ENCODE measurements around the gene HMGCL. TPM values are rescaled to one million over a fixed set of nuclear protein-coding genes. Genes with fewer than 3 reads are reported as not detected.
A peak's percentile ranks its signal among the peaks of the same experiment; 100 is the strongest.
"Not testable (repeated sequence)": the region's sequence is repeated elsewhere in the genome, so short reads cannot be mapped to it uniquely, and the experiment has no call there.

Gene HMGCL
- total RNA-seq, 2 donors from 2014 or later = 13.4 to 16.8 TPM

DNA sequence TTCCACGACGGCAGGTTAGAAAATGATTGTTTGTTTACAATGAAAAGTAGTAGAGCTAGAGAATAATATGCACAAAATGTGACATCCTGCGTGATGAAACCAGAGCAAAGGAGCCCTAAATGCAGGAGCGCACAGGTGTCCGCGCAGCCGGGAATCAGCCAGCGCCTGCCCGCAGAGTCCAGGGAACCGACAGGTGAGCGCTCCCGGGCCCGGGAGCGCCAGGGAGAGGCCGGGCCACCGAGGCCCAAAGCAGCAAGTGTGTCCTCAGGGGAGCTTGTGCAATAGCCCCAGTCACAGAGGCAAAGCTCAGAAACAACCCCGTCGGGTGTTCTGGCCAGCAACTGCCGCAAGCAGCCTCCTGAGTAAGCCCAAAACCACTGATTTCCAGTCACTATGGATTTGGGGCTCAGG is 23.9 kb downstream of the HMGCL start:
- DNase-seq = no peak
- Mint-ChIP-seq H3K36me3 (ENCODE audit: low read depth) (peaks cover 5% of the 10 kb centered on the region), H3K27me3 (no peaks in the 10 kb centered on the region), H3K4me1 (peaks cover 26% of the 10 kb centered on the region), H3K27ac (peak overlapping the region; percentile 92), H3K4me3 (peak overlapping the region; percentile 93)
- no peak for ATAC-seq
- H3K9me3 ChIP-seq (ENCODE audit: control insufficient read depth, low read length, poor library complexity, severe bottlenecking) = no peaks in the 10 kb centered on the region

DNA sequence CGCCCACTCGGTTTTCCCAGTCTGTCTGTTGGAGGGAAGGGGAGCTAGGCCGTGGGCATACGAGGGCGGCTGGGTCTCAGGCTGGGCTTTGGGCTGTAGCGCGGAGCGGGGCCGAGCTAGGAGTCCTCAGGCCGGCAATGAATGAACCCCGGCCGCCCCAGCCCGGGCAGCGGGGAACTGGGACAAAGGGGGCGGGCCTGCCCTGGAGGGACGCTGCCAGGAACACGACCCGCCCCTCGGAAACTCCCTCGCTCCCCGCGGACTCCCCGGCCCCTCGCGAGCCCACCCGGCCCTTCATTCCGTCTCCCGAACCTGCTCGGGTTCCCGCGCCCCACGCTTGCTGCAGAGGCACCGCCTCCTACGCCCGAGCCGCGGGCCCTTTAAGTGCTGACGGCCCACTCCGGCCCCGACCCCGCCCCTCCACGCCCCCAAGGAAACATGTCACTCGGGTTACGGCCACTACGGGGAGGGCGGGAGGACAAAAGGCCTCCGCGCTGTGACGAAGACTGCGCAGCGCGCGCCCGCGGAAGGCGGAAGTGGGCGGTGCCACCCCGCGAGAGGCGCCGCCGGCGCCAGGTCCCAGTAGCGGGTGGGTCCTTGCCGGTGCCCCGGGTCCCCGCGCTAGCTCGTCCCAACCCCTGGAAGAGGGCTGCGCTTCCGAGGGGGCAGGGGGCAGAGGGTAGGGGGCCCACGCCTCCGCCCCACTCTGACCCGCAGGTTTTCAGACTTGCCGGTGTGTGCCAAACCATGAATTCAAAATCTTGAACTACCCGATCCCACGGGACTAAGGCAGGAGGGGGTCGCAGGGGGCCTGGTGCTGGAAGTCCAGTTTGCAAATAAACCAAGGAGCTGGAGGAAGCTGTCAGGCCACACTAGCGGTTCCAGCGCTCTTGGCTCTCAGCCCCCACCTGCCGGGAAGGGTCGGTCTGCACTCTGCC is 24.6 kb downstream of the HMGCL start, which contains the start of gene GALE:
Gene GALE, minus strand, starts transcription at position 355 of the 938 bp plus-strand sequence. CDS start 1,747 bp downstream, outside the sequence.
- no peaks in the 10 kb centered on the region for H3K27me3 Mint-ChIP-seq
- H3K36me3 Mint-ChIP-seq (ENCODE audit: low read depth) = peaks cover 5% of the 10 kb centered on the region
- DNase-seq (peak; percentile 92 to 98 (median 96)), ATAC-seq (peak; percentile 93)
- H3K4me1 Mint-ChIP-seq = peaks cover 26% of the 10 kb centered on the region
- peak within 1 kb of the TSS; percentile 93 for H3K4me3 Mint-ChIP-seq
- H3K27ac Mint-ChIP-seq = peak within 1 kb of the TSS; percentile 92
- no peaks in the 10 kb centered on the region for H3K9me3 ChIP-seq (ENCODE audit: control insufficient read depth, low read length, poor library complexity, severe bottlenecking)

DNA sequence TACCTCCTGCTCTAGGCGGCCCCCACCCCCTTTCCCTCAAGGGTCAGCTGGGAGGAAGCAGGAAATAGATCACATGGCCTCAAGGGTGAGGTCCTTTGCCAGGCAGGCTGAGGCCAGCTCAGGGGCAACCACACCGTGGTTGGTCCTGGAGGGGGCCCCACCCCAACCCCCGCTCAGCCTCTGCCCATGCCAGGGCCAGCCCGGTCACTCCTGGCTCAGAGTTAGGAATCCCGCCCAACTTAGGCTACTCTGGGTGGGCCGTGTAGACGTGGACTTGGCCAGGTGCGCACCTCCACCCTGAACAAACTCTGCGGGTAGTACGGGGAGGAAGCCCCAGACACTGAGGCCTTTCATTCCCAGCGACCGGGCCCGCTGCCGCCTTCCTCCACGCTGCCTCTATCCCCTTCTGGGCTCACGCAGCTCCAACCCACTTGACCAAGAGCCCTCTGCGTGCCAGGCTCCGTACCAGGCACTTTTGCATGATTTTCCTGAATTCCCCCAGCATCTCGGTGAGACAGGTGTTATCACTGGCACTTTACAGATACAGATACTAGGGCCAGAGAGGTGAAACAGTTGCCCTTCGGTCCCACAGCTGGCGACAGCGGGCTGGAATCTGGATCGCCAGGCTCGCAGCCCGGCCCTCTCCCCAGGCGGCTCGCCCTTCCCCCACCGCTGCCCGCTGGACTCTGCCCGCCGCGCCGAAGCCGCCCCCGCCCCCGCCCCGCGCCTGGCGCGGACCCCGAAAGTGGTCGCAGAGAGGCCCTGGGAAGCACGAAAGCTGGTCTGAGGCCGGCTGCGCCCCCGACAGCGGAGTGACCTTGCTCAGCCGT is 25.4 kb downstream of the HMGCL start:
- Mint-ChIP-seq H3K4me3 (peak overlapping the region; percentile 93), H3K27me3 (no peaks in the 10 kb centered on the region), H3K27ac (peak overlapping the region; percentile 92), H3K36me3 (ENCODE audit: low read depth) (peaks cover under 1% of the 10 kb centered on the region), H3K4me1 (peaks cover 17% of the 10 kb centered on the region)
- no peak for DNase-seq
- ATAC-seq = no peak
- H3K9me3 ChIP-seq (ENCODE audit: control insufficient read depth, low read length, poor library complexity, severe bottlenecking) = no peaks in the 10 kb centered on the region

DNA sequence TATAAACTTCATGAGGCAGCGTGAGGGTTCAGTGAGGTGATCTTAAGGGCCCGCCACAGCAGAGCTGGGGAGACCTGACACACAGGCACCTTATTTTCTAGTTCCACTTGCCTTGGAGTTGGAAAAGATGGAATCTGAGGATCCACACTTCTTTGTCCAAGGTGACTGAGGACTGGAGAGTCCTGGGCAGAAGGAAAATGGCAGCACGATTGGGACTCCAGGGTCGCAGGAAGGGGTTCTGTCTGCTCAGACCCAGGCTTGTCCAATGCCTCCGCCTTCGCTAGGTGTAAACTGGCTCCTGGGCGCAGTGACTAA is 26.0 kb downstream of the HMGCL start:
- H3K4me1 Mint-ChIP-seq = peaks cover 16% of the 10 kb centered on the region
- H3K27me3 Mint-ChIP-seq = no peaks in the 10 kb centered on the region
- H3K4me3 Mint-ChIP-seq = peak overlapping the region; percentile 93
- H3K9me3 ChIP-seq (ENCODE audit: control insufficient read depth, low read length, poor library complexity, severe bottlenecking) = no peaks in the 10 kb centered on the region
- DNase-seq = no peak
- H3K36me3 Mint-ChIP-seq (ENCODE audit: low read depth) = no peaks in the 10 kb centered on the region
- H3K27ac Mint-ChIP-seq = peak overlapping the region; percentile 92
- no peak for ATAC-seq

DNA sequence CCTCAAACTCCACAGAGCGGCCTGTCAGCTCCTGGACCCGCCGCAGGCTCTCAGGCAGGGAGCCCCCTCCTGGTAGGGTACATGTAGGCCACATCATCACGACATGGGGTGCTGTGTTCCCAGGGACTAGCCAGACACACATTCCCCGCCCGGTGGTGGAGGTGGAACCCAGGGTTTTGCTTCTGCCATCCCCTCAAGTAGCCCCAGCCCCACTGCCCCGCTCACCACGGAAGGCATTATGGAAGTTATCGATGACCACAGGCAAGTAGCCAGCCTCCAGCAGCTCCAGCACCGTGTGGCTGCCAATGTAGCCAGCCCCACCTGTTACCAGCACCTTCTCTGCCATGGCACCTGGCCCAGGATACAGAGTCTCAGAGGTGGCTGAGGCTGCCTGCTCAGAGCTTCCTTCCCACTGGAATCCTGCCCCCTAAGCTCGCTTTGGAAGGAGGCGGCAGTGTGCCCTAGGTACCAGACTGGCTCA is 26.5 kb downstream of the HMGCL start:
- peak overlapping the region; percentile 93 for H3K4me3 Mint-ChIP-seq

DNA sequence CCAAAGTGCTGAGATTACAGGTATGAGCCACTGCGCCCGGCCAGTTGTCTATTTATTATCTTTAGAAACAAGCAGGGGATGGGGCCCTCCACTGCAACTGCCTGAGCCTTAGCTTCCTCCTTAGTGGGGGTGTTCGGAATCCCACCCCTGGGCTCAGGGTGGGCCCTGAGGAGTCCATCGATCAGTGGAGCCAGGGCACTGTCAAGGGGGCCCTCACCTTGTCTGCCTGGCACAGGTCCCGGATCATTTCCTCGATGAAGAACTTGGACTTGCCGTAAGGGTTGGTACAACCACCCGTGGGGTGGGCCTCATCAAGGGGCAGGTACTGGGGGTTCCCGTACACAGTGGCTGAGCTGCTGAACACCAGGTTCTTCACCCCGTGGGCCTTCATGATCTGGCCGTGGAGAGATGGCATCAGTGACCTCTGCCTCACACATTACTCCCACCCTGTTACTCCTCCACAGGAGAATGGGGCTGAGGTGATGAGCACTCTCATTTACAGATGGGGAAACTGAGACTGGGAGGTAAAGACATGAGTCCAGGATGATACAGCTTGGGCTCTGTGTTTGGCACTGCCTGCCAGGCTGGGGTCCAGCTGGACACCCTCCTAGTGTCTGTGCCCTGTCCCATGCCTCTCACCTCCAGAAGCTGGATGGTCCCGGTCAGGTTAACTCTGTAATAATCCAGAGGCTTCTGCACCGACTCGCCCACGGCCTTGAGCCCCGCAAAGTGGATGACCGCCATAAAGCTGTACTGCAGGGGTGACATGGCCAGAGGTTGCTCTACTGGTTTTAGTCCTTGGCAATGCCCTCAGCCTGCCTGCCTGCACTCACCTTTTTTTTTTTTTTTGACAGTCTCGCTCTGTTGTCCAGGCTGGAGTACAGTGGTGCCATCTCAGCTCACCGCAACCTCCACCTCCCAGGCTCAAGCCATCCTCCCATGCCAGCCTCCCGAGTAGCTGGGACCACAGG is 27.5 kb downstream of the HMGCL start:
- Mint-ChIP-seq H3K36me3 (ENCODE audit: low read depth) (no peaks in the 10 kb centered on the region), H3K27ac (no peak overlapping the region), H3K27me3 (no peaks in the 10 kb centered on the region), H3K4me1 (peaks cover 23% of the 10 kb centered on the region), H3K4me3 (no peak overlapping the region)
- DNase-seq (no peak), ATAC-seq (no peak)
- no peaks in the 10 kb centered on the region for H3K9me3 ChIP-seq (ENCODE audit: control insufficient read depth, low read length, poor library complexity, severe bottlenecking)

More for the DNA sequence above, 26.5 kb downstream of the HMGCL start:
- no peaks in the 10 kb centered on the region for H3K9me3 ChIP-seq (ENCODE audit: control insufficient read depth, low read length, poor library complexity, severe bottlenecking)
- peaks cover 16% of the 10 kb centered on the region for H3K4me1 Mint-ChIP-seq
- no peaks in the 10 kb centered on the region for H3K36me3 Mint-ChIP-seq (ENCODE audit: low read depth)
- ATAC-seq (no peak), DNase-seq (no peak)
- no peaks in the 10 kb centered on the region for H3K27me3 Mint-ChIP-seq
- H3K27ac Mint-ChIP-seq = no peak overlapping the region

DNA sequence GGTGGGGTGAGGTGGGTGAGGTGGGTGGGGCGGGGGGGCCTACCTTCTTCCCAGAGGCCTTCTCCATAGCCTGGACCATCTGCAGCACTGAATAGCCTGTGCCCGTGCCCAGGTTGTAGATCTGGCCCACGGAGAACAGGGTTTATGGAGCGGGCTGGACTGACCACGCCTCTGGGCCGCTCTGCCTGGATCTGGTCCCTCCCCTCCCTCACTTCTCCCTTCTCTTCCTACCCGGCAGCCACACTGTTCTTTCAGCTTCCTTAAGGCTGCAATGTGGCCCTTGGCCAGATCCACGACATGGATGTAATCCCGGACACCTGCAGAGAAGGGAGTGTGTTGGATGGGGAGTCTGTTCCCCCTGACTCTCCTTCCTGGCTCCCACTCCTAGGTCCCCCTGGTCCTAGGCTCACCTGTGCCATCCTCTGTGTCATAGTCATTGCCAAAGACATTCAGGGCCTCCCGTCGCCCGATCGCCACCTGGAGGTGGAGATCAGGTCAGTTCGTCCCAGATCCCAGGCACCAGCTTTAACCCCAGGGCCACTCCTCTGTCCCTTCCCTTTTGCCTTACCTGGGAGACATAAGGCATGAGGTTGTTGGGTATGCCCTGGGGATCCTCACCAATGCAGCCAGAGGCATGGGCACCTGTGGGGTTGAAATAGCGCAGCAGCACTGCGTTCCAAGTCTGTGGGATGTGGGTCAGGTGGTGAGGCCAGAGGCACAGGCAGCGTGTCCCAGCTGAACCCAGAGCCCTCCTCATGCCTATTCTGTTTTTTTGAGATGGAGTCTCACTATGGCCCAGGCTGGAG is 28.6 kb downstream of the HMGCL start:
- Mint-ChIP-seq H3K4me3 (no peak overlapping the region), H3K27me3 (no peaks in the 10 kb centered on the region), H3K27ac (peak overlapping the region; percentile 45), H3K4me1 (peaks cover 29% of the 10 kb centered on the region), H3K36me3 (ENCODE audit: low read depth) (no peaks in the 10 kb centered on the region)
- no peak for ATAC-seq
- DNase-seq = no peak
- no peaks in the 10 kb centered on the region for H3K9me3 ChIP-seq (ENCODE audit: control insufficient read depth, low read length, poor library complexity, severe bottlenecking)

DNA sequence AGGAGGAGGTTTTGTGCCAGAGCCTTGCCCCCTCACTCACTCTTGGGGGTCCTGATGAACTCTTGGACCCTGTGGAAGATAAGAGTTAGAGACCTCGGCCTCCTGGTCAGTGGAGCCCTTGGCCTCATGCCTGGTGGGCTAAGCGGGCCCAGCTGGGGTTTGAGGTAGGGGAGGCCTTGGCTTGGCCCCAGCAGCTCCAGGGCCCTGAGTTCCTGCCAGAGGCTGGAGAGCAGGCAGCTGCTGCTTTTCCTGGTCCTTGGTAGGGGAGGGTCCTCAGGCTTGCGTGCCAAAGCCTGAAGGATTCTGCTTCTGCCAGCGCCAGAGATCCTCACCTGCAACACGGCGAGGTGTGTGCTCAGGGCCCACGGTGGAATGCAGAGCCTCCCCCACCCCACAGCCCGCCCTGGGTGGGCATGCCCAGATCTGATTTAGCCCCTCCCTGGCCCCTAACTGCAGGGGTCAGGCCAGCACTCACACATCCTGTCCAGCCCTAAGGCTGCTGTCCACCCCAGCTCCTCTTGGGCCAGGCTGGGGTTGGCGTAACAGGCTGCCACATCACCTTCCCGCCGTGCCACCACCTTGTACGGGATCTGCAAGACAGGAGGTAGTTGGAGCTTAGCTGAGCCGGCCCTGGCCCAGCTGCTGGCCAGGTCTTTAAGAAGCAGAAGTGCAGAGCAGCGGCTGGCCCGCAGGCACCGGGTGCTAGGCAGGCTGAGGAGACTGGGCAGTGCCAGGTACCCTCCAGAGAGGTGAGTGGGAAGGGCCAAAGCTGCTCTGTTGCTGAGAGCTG is 29.4 kb downstream of the HMGCL start:
- no peak for ATAC-seq
- no peak overlapping the region for H3K4me3 Mint-ChIP-seq
- no peak for DNase-seq
- H3K4me1 Mint-ChIP-seq = peaks cover 33% of the 10 kb centered on the region
- peak overlapping the region; percentile 75 for H3K27ac Mint-ChIP-seq
- H3K36me3 Mint-ChIP-seq (ENCODE audit: low read depth) = peaks cover 6% of the 10 kb centered on the region
- H3K9me3 ChIP-seq (ENCODE audit: control insufficient read depth, low read length, poor library complexity, severe bottlenecking) = no peaks in the 10 kb centered on the region
- no peaks in the 10 kb centered on the region for H3K27me3 Mint-ChIP-seq

DNA sequence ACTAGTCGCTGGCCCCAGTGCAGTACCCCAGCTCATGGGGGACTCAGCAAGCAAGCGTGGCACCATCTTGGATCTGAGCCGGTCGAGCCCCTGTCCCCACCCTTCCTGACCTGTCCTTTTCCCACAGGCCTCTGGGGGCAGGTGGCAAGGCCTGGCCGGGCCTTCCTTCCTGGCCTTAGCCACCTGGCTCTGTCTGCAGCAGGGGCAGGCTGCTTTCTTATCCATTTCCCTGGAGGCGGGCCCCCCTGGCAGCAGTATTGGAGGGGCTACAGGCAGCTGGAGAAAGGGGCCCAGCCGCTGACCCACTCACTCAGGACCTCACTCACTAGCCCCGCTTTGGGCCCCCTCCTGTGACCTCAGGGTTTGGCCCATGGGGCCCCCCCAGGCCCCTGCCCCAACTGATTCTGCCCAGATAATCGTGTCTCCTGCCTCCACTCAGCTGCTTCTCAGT is 30.5 kb downstream of the HMGCL start:
- peaks cover 38% of the 10 kb centered on the region for H3K4me1 Mint-ChIP-seq
- DNase-seq; ATAC-seq; H3K9me3 ChIP-seq (ENCODE audit: control insufficient read depth, low read length, poor library complexity, severe bottlenecking); H3K36me3 Mint-ChIP-seq (ENCODE audit: low read depth); H3K27me3 Mint-ChIP-seq: not testable (repeated sequence)
- H3K4me3 Mint-ChIP-seq = peak overlapping the region; percentile 49
- peak overlapping the region; percentile 75 for H3K27ac Mint-ChIP-seq

DNA sequence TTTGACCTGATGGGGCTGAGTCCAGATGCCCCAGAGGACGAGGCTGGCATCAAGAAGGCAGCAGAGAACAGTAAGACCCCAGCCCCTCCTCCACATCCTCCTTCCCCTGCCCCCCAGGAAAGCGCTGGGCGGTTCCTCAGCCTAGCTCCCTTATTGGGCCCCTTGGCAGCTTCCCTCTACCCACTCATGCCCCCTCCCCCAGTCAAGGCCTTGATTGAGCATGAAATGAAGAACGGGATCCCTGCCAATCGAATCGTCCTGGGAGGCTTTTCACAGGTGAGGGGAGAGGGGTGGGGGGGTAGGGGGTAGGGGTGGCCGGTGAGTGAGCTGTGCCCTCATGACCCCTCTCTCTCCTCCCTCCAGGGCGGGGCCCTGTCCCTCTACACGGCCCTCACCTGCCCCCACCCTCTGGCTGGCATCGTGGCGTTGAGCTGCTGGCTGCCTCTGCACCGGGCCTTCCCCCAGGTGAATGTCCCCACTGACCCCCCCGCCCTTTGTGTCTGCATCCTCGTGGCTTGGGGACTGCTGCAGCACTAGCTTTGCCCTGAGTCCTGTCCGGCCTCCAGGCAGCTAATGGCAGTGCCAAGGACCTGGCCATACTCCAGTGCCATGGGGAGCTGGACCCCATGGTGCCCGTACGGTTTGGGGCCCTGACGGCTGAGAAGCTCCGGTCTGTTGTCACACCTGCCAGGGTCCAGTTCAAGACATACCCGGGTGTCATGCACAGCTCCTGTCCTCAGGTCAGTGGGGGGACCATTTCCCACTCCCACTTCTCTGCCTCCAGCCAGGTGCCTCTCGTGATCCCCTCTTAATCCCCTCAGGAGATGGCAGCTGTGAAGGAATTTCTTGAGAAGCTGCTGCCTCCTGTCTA is 31.1 kb downstream of the HMGCL start:
- H3K36me3 Mint-ChIP-seq (ENCODE audit: low read depth) = peaks cover 6% of the 10 kb centered on the region
- ATAC-seq (no peak), DNase-seq (no peak)
- peak overlapping the region; percentile 91 for H3K27ac Mint-ChIP-seq
- H3K4me1 Mint-ChIP-seq = peaks cover 35% of the 10 kb centered on the region
- H3K9me3 ChIP-seq (ENCODE audit: control insufficient read depth, low read length, poor library complexity, severe bottlenecking) = no peaks in the 10 kb centered on the region
- H3K27me3 Mint-ChIP-seq = no peaks in the 10 kb centered on the region
- H3K4me3 Mint-ChIP-seq = no peak overlapping the region
